HG03457 (cell line): ENCODE measurements around the gene TRAM2.

Experiments
- ATAC-seq: cut with Tn5 transposase; IDR thresholded peaks from one replicate; pipeline ENCODE4 v1.9.1; 2021; ENCODE audit warnings: moderate number of reproducible peaks; ENCODE audit not compliant: unreplicated experiment

TRAM2 gene

GRCh38 chr6:52571099-52571755 is 5.6 kb downstream of the TRAM2 start:
- ATAC-seq = no peak

DNA sequence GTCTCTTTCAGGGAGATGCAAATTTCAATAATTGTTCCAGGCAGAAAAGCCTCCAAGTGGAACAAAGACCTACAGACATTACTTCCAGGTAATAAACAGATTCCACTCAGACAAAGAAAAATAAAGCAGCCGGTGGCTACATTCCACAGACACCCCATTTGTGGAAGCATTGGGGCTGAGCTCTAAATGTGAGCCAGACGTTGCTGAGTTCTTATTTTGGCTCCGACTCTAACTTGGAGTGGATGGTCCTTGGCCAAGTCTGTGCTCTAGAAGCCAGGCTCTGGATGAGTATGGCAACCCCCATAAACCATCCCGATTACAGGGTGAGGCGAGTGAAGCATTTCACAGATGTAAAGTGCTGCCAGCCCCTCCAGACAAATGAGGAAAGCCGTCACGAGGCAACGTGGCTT is 6.6 kb downstream of the TRAM2 start:
- ATAC-seq = no peak

DNA sequence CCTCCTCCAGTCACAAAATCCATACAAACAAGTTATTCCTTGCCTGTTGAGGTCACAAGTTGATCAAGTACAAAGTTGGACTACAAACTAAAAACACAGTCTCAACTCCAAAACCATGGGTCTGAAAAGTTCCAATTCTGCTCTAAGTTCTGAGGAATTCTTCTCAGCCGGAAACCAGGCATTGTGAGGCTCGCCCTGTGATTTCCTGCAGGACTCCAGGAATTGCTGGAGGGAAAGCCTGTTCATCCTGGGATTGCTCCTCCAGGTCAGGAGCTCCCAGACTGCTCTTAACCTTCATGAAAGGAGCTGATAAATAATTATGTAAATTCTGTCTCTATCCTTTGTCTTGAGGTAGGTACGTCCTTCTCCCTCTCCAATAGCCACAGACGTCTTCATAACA is 8.5 kb downstream of the TRAM2 start:
- ATAC-seq = no peak

DNA sequence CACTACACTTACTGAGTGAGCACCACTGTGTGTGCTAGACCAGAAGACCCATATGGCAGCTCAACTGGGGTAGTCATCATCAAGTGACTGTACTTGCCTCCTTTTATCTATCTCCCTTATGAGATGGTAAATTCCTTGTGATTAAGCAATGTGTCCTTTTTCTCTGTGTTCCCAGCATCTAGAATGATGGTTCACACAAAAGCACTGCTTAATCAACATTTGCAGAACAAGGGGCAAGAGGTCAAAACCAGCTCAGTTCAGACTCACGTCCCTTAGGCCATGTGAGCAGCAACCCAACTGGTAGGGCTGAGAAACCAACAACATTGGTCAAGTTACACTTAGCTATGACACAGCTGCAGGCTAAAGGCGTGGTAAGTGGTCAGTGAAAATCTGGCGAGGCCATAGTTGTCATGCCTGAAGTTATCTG is 10.0 kb downstream of the TRAM2 start:
- ATAC-seq = no peak

GRCh38 chr6:52566201-52566600 is 10.7 kb downstream of the TRAM2 start:
- ATAC-seq = peak; percentile 71

DNA sequence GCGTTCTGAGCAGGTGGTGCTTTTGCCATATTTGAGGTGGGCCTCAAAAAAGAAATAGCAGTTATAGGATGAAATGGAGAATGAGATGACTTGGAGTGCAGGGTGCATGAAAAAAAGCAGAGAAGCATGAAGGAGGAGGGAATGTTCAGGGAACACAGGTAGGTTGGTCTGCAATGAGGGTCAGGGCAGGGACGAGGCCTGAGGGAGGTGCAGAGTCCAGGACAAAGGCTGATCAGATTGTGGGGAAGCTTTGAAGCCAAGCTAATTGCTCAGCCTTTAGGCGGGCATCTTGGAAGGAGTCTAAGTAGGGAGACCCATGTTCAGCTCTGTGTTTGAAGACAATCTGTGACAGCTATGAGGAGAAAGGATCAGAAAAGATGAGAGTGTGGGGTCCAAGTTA is 12.0 kb downstream of the TRAM2 start:
- no peak for ATAC-seq

DNA sequence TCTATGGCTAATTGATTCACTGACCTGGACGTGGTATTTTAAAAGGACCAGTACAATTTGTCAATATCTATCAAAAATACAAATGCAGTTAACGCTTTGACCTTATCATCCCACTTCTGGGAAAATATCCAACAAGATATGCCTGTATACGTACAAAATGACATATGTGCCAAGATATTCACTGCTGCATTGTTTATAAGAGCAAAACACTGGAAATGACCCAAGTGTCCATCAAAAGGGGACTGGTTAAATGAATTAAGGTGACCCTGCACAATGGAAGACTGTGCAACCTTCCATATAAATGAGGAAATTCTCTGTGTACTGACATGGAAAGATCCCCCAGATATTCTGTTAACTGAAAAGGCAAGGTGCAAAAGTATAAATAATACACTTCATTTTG is 13.9 kb downstream of the TRAM2 start:
- ATAC-seq = no peak

GRCh38 chr6:52560462-52560861 is 16.4 kb downstream of the TRAM2 start:
- ATAC-seq = no peak

DNA sequence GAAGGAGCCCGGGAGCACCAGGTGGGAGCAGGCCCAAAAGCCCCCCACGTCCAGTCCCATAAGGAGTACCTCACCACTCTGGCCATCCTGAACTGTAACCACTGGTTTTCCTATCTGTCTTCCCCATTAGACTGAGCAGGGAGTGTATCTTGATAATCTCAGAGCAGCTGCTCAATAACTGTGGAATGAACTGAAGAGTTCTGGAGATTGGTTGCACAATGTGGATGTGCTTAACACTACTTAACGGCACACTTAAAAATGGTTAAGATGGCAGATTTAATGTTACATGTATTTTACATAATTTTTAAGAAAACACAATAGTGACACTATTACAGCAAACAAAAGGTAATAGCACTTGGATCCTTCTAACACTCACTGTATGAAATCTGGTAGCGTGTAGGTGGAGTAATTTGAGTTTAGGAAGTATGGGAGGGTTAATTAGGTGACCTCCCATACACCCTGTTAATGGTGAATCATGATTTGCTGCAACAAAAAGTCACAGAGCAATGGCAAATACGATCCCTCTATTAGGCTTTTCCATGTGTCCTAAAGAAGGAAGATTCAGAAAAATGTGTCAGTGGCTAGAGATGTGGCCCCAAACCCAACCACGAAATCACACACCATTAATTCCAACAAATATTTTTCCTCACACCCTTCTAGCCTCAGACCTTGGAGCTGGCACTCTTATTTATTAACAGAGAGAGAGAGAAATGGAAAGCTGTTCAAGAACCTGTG is 18.4 kb downstream of the TRAM2 start:
- no peak for ATAC-seq

DNA sequence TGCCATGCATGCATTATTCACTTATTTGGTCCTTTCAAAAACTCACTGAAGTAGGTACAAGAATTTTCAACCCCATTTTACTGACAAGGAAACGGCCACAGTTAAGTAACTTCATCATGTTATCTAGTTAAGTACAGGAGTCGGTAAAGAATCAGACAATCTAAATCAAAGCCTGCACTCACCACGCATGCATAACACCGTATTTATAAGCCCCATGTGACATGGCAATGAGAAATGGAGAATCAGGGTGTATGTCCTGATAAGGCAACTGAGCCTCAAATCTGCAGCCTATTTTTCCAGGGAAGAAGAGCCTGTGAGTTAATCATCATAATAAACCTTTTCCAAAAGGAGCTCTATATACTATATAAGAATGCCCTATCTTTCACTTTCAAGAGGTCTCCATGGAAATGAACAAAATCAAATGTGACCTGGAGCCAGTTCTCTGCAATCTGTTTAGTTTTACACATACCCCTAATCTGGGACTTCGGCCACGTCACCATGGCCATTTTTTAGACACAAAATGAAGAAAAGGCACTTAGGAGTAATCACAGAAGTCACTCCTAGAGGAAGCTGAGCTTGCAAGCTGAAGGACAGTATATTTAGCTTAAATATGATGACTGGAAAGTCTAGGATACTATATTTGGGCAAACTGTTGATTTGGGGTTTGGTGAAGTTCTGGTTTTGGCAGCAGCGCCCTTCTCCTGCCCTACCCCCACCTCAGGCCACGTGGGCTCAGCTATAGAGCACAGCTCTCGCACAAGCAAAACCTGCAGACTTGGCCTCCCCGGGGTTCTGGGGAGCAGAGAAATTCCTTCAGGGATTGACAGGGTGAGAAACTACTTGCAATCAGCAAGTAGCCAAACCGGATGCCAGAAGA is 19.2 kb downstream of the TRAM2 start:
- no peak for ATAC-seq

DNA sequence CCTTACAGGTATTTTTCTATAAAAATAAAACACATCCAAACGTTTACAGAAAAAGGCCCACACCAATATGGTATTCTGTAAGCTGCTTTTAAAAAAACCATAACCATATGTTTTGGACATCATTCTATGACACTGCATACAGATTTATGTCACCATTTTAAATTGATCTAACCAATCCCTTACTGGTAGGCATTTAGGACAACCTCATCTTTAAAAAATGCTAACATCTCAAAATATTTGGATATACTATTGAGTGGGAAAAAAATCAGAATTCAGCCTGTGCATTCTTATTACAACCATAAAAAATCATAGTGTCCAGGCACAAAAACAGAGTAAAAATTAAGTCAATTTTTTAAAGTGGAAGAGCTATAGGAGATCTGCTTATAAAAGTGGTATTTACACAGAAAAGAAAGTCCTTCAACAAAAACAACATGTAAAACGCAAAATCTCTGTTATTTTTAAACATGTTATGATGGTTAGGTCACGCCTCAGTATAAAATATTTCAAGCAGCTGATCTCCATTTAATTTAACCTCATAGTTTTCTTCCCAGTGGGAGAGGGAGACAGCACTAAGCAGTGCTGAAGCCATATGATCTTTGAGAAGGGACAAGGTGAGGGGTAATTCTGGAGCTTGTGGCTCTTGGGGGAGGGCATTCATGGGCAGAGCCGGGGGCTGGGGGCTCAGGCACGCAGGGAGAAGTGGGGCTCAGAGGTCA is 21.2 kb downstream of the TRAM2 start:
- no peak for ATAC-seq

DNA sequence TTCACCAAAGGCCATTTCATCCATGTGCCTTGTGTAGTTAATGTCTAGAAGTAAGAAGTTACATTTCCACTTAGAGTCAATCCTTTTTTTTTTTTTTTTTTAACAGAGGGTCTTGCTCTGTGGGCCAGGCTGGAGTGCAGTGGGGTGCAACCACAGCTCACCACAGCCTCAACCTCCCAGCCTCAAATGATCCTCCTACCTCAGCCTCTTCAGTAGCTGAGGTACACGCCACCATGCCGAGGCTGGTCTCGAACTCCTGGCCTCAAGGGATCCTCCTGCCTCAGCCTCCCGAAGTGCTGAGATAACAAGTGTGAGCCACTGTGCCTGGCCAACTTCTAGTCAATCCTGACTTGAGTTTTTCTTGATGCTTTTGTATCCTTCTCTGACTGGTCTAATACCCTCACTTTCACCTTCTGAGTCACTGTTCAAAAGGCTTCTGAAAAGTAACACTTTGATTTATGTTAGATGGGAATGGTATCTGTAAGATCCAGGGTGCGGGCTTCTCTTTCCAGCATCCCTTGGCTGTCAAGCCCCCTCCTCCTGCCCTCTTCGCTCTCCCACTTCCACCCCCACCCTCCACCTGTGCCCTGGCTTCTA is 22.1 kb downstream of the TRAM2 start:
- no peak for ATAC-seq

GRCh38 chr6:52553719-52554118 is 23.1 kb downstream of the TRAM2 start:
- ATAC-seq = no peak

- no peak for ATAC-seq
These were observed 23.7 kb downstream of the TRAM2 start for GRCh38 chr6:52553158-52553557.

DNA sequence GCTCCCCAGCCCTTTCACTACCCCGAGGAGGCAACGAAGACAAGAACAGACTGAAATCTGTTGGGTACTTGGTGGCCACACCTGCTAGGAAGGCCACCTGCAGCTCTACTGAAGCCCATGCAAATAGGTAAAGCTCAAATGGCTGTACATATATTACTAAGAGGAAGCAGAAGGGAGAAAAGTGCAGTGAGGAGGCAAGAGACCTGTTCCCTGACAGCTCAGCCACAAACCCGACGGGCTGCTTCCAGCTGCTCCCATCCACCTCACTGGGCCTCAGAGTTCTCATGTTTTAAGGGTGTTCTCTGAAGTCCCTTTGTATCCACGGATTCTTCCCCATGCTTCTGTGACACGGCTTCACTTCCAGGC is 24.6 kb downstream of the TRAM2 start:
- ATAC-seq = peak; percentile 84

GRCh38 chr6:52551483-52552277 is 25.2 kb downstream of the TRAM2 start:
- no peak for ATAC-seq

- ATAC-seq = no peak
These were observed 26.0 kb downstream of the TRAM2 start for GRCh38 chr6:52550870-52551269.

GRCh38 chr6:52550014-52550575 is 26.8 kb downstream of the TRAM2 start:
- no peak for ATAC-seq

DNA sequence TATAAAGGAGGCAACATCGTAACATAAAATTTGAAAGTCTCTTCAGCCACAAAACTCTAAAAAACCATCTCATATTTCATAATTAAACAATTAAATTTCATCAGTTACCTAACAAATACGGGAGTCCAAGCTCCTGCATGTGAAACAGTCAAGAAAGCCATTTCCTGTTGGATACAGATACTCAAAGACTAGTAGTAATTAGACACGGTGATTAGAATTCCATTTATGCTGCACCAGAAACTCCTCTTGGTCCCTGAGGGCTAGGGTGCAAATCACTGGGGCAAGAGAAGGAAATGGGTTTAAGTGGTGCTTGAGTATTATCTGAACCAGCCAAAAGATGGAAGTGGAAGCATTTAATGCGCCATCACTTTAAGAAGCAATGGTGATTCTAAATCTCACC is 27.4 kb downstream of the TRAM2 start:
- no peak for ATAC-seq

DNA sequence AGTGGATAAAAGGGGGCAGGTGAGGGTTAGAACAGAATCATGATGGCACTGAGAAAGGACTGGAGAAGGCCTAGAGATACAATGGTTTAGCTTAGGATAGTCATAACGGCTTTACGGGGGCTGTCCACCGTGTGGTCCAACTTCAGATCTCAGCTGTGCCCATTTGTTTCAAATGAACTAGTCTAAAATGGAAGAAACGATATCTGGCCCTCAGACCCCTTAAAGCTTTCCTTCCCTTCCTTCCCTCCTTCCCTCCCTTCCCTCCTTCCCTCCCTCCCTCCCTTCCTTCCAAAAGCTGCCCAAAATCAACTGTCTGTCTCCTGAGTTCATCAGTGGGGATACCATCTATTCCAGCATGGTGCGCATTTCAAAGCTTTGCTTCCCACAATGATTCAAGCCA is 27.9 kb downstream of the TRAM2 start:
- no peak for ATAC-seq
